Neural progenitor cell (in vitro differentiated cells): Measurements from ENCODE around the gene FREM1. TPM values are rescaled to one million over a fixed set of nuclear protein-coding genes. Genes with fewer than 3 reads are reported as not detected.

Source experiments
- DNase-seq: peaks from one replicate; pipeline ENCODE4 v3.0.0-alpha.2; 2016; ENCODE audit warnings: low spot score
- H2AFZ ChIP-seq: fragments of 200-600 bp; sonication (generic); replicated peaks from 2 replicates; pipeline ENCODE4 v1.6.1; 2016; ENCODE audit warnings: antibody characterized with exemption
- H3F3A ChIP-seq: fragments of 200-600 bp; sonication (generic); 2 replicates; pipeline ENCODE4 v1.6.1; 2016; ENCODE audit warnings: antibody characterized with exemption, low read depth
- H3K27ac ChIP-seq: fragments of 200-600 bp; sonication (generic); 2 replicates; pipeline ENCODE4 v1.5.1; 2016; ENCODE audit warnings: mild to moderate bottlenecking
- H3K27me3 ChIP-seq: fragments of 200-600 bp; sonication (generic); 2 replicates; pipeline ENCODE4 v1.6.1; 2016; ENCODE audit warnings: mild to moderate bottlenecking, moderate library complexity
- H3K36me3 ChIP-seq: fragments of 200-600 bp; sonication (generic); 2 replicates; pipeline ENCODE4 v1.5.1; 2016
- H3K4me1 ChIP-seq: fragments of 200-600 bp; sonication (generic); 2 replicates; pipeline ENCODE4 v1.6.1; 2016; ENCODE audit warnings: mixed run types
- H3K4me2 ChIP-seq: fragments of 200-600 bp; sonication (generic); 2 replicates; pipeline ENCODE4 v1.6.1; 2016
- H3K4me3 ChIP-seq: fragments of 200-600 bp; sonication (generic); 2 replicates; pipeline ENCODE4 v1.5.1; 2016
- H3K79me2 ChIP-seq: fragments of 200-600 bp; sonication (generic); 2 replicates; pipeline ENCODE4 v1.6.1; 2016; ENCODE audit warnings: low read depth
- H3K9ac ChIP-seq: fragments of 200-600 bp; sonication (generic); 2 replicates; pipeline ENCODE4 v1.6.1; 2016
- H3K9me3 ChIP-seq: fragments of 200-600 bp; sonication (generic); 2 replicates; pipeline ENCODE4 v1.5.1; 2016; ENCODE audit warnings: low read depth
- H4K20me1 ChIP-seq: fragments of 200-600 bp; sonication (generic); 2 replicates; pipeline ENCODE4 v1.6.1; 2016; ENCODE audit warnings: low read depth
- H3K27ac Mint-ChIP-seq: 3 replicates; pipeline ENCODE4 v1.8.0; 2021; ENCODE audit warnings: mixed read lengths
- H3K27me3 Mint-ChIP-seq: 2 replicates; pipeline ENCODE4 v1.8.0; 2022; ENCODE audit warnings: low read depth, mild to moderate bottlenecking, inconsistent platforms, moderate library complexity, mixed read lengths; ENCODE audit not compliant: insufficient read depth
- H3K36me3 Mint-ChIP-seq: 3 replicates; pipeline ENCODE4 v1.8.0; 2021; ENCODE audit warnings: mixed read lengths
- H3K4me1 Mint-ChIP-seq: 3 replicates; pipeline ENCODE4 v1.8.0; 2021; ENCODE audit warnings: mixed read lengths
- H3K4me3 Mint-ChIP-seq: 3 replicates; pipeline ENCODE4 v1.8.0; 2021; ENCODE audit warnings: mild to moderate bottlenecking, moderate library complexity, mixed read lengths
- H3K9me3 Mint-ChIP-seq: 3 replicates; pipeline ENCODE4 v1.8.0; 2020; ENCODE audit warnings: mixed read lengths
- EZH2 ChIP-seq: fragments of 200-600 bp; sonication (generic); IDR thresholded peaks from 2 replicates; pipeline ENCODE4 v1.6.1; 2017; ENCODE audit warnings: antibody characterized with exemption, mild to moderate bottlenecking, moderate library complexity
- EZH2phosphoT487 ChIP-seq: fragments of 200-600 bp; sonication (generic); IDR thresholded peaks from 2 replicates; pipeline ENCODE4 v1.6.1; 2017; ENCODE audit warnings: antibody characterized with exemption
- total RNA-seq: library from RNA; depleted of rRNA; stranded (reverse); fragments of >200 nt; gene quantifications from 2 replicates; pipeline ENCODE4 v1.2.3, GENCODE V29; 2015; ENCODE audit warnings: low replicate concordance
- TF ChIP-seq, protein P1 (sequence below): fragments of 200-600 bp; sonication (generic); IDR thresholded peaks from 2 replicates; pipeline ENCODE4 v1.5.1; 2017; ENCODE audit warnings: antibody characterized with exemption, mild to moderate bottlenecking

FREM1 gene
- total RNA-seq, 1 donor from 2014 or later = 1.2 TPM

DNA sequence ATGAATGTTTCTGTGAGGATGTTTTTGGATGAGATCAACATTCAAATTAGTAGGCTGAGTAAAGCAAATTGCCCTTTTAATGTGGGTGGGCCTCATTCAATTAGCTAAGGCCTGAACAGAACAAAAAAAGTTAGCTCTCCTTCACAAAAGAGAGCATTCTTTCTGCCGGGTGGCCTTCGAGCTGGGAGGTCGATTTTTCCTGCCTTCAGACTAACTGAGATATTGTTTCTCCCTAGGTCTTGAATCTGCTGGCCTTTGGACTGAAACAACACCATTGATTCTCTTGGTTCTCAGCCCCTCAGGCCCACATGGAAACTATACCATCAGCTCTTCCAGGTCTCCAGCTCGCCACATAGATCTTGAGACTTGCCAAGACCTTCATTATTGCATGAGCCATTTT is 29.1 kb upstream of the FREM1 start:
- H3K4me3 Mint-ChIP-seq = no peak overlapping the region

DNA sequence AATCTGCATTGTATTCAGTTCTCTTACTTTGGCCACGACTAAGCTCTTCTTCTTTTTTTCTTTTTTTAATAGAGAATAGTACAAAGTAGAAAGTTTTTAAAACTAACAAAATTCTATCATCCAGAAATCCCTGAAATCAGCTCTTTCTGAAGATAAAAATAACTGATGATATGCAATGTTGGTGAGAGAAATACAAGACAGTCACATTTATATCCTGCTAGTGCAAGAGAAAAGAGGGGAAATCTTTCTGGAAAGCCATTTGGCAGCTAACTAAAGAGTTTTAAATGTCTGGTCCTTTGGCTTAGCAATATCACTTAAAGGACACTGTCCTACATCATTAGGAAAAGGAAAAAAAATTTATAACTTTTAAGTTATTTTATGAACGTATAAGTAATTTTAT is 27.0 kb upstream of the FREM1 start:
- no peak for TF ChIP-seq EZH2phosphoT487
- TF ChIP-seq, protein P1, sequence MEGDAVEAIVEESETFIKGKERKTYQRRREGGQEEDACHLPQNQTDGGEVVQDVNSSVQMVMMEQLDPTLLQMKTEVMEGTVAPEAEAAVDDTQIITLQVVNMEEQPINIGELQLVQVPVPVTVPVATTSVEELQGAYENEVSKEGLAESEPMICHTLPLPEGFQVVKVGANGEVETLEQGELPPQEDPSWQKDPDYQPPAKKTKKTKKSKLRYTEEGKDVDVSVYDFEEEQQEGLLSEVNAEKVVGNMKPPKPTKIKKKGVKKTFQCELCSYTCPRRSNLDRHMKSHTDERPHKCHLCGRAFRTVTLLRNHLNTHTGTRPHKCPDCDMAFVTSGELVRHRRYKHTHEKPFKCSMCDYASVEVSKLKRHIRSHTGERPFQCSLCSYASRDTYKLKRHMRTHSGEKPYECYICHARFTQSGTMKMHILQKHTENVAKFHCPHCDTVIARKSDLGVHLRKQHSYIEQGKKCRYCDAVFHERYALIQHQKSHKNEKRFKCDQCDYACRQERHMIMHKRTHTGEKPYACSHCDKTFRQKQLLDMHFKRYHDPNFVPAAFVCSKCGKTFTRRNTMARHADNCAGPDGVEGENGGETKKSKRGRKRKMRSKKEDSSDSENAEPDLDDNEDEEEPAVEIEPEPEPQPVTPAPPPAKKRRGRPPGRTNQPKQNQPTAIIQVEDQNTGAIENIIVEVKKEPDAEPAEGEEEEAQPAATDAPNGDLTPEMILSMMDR = no peak
- no peak for TF ChIP-seq EZH2
- Mint-ChIP-seq H3K36me3 (peaks cover 15% of the 10 kb centered on the region), H3K27ac (peak overlapping the region; percentile 98), H3K4me1 (peaks cover 52% of the 10 kb centered on the region), H3K27me3 (no peaks in the 10 kb centered on the region), H3K4me3 (no peak overlapping the region), H3K9me3 (peaks cover 6% of the 10 kb centered on the region)
- Histone ChIP-seq H3K4me1 (peaks cover 35% of the 10 kb centered on the region), H3K4me3 (no peak overlapping the region), H2AFZ (no peak overlapping the region), H3K27me3 (no peaks in the 10 kb centered on the region), H3K4me2 (peak overlapping the region; percentile 65), H3K9ac (no peak overlapping the region), H3K9me3 (no peaks in the 10 kb centered on the region), H4K20me1 (no peaks in the 10 kb centered on the region), H3K79me2 (no peaks in the 10 kb centered on the region), H3K27ac (peak overlapping the region; percentile 30), H3F3A (peaks cover 20% of the 10 kb centered on the region), H3K36me3 (no peaks in the 10 kb centered on the region)
- no peak for DNase-seq

More for the DNA sequence above, 29.1 kb upstream of the FREM1 start:
- peak; percentile 53 for DNase-seq
- no peaks in the 10 kb centered on the region for H3K9me3 ChIP-seq
- H3K27ac ChIP-seq = no peak overlapping the region
- no peak overlapping the region for H3K4me3 ChIP-seq
- no peaks in the 10 kb centered on the region for H3K27me3 ChIP-seq
- Mint-ChIP-seq H3K4me1 (peaks cover 42% of the 10 kb centered on the region), H3K36me3 (peaks cover 9% of the 10 kb centered on the region), H3K27me3 (no peaks in the 10 kb centered on the region), H3K27ac (no peak overlapping the region), H3K9me3 (peaks cover 7% of the 10 kb centered on the region)
- no peak overlapping the region for H2AFZ ChIP-seq
- H3F3A ChIP-seq = peaks cover 20% of the 10 kb centered on the region
- TF ChIP-seq EZH2phosphoT487 = no peak
- TF ChIP-seq, protein P1 = no peak
- no peak for TF ChIP-seq EZH2
- H3K4me2 ChIP-seq = no peak overlapping the region
- no peak overlapping the region for H3K9ac ChIP-seq
- no peaks in the 10 kb centered on the region for H4K20me1 ChIP-seq
- H3K79me2 ChIP-seq = no peaks in the 10 kb centered on the region
- H3K36me3 ChIP-seq = no peaks in the 10 kb centered on the region
- peaks cover 35% of the 10 kb centered on the region for H3K4me1 ChIP-seq

DNA sequence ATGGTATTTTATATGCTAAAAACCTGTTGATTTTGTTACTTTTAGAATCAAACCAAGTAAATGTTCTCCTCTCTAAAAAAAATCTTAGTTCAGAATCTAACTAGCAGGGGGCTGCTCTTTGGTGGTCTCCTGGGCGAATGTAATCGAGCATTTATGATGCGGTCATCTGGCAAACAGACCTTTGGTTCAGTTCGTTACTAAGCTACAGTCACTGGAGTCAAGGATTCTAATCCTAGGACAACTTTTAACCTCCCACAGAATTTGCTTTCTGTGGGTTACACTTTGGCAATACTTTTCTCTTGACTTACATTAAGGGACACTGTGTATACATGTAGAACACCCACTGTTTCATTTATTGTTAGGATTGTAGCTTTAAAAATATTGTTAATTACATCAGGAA is 26.3 kb upstream of the FREM1 start:
- Mint-ChIP-seq H3K4me1 (peaks cover 48% of the 10 kb centered on the region), H3K36me3 (peaks cover 11% of the 10 kb centered on the region), H3K4me3 (peak overlapping the region; percentile 71), H3K27ac (peak overlapping the region; percentile 98), H3K27me3 (no peaks in the 10 kb centered on the region), H3K9me3 (peaks cover 6% of the 10 kb centered on the region)
- Histone ChIP-seq H3K9me3 (no peaks in the 10 kb centered on the region), H3K36me3 (no peaks in the 10 kb centered on the region), H3K27ac (peak overlapping the region; percentile 32), H3K4me3 (no peak overlapping the region), H4K20me1 (no peaks in the 10 kb centered on the region), H3F3A (peaks cover 20% of the 10 kb centered on the region), H3K79me2 (no peaks in the 10 kb centered on the region), H3K4me2 (peak overlapping the region; percentile 65), H3K27me3 (no peaks in the 10 kb centered on the region), H2AFZ (no peak overlapping the region), H3K9ac (no peak overlapping the region), H3K4me1 (peaks cover 35% of the 10 kb centered on the region)
- TF ChIP-seq, protein P1 = no peak
- TF ChIP-seq EZH2phosphoT487 (no peak), EZH2 (no peak)
- peak; percentile 51 for DNase-seq
